Activated CD8-positive, alpha-beta T cell treated with anti-CD3 and anti-CD28 coated beads for 36 hours (primary cell): Measurements from ENCODE around the gene RNASE1. TPM values are rescaled to one million over a fixed set of nuclear protein-coding genes. Genes with fewer than 3 reads are reported as not detected.
"Not testable (repeated sequence)": the region's sequence is repeated elsewhere in the genome, so short reads cannot be mapped to it uniquely, and the experiment has no call there.

Experiments used
- ATAC-seq: fragments of 200-7000 bp; cut with Tn5 transposase; one replicate; pipeline ENCODE4 v1.10.0; 2021; ENCODE audit warnings: mild to moderate bottlenecking, moderate library complexity
- CTCF ChIA-PET: fragments of 350-600 bp; sonication (Branson Sonifier 250); formaldehyde crosslinking; loops from one replicate; lab custom pipeline; 2021; ENCODE audit warnings: antibody characterized with exemption; lab: Charles Lee
- POLR2A ChIA-PET: fragments of 350-600 bp; sonication (Branson Sonifier 250); formaldehyde crosslinking; loops from one replicate; lab custom pipeline; 2021; ENCODE audit warnings: antibody characterized with exemption; lab: Charles Lee
- DNase-seq: peaks from one replicate; pipeline ENCODE4 v3.0.0-alpha.2; 2020
- H3K27ac Mint-ChIP-seq: one replicate; pipeline ENCODE4 v1.8.0; 2021; ENCODE audit warnings: mild to moderate bottlenecking, mixed read lengths
- H3K27me3 Mint-ChIP-seq: one replicate; pipeline ENCODE4 v1.8.0; 2021; ENCODE audit warnings: mixed read lengths
- H3K36me3 Mint-ChIP-seq: one replicate; pipeline ENCODE4 v1.8.0; 2021; ENCODE audit warnings: low read depth, mixed read lengths
- H3K4me1 Mint-ChIP-seq: one replicate; pipeline ENCODE4 v1.8.0; 2021; ENCODE audit warnings: low read depth, mixed read lengths
- H3K4me3 Mint-ChIP-seq: one replicate; pipeline ENCODE4 v1.8.0; 2021; ENCODE audit warnings: mild to moderate bottlenecking, moderate library complexity, mixed read lengths
- H3K9me3 Mint-ChIP-seq: one replicate; pipeline ENCODE4 v1.8.0; 2021; ENCODE audit warnings: mixed read lengths
- intact Hi-C: fragments of 100-400 bp; cut with micrococcal nuclease; formaldehyde crosslinking; loops from one replicate; pipeline ENCODE4 v1.10.0; 2022
- total RNA-seq, 2 experiments: library from RNA; stranded (reverse); gene quantifications; one replicate each; pipeline ENCODE4 v1.2.3, GENCODE V29; 2021
- TF ChIP-seq, protein P1 (sequence below): fragments of 200-600 bp; IDR thresholded peaks from one replicate; pipeline ENCODE4 v1.8.0; 2022; ENCODE audit warnings: antibody characterized with exemption, mild to moderate bottlenecking

The RNASE1 gene
- total RNA-seq, 2 experiments from 2014 or later = not detected

DNA sequence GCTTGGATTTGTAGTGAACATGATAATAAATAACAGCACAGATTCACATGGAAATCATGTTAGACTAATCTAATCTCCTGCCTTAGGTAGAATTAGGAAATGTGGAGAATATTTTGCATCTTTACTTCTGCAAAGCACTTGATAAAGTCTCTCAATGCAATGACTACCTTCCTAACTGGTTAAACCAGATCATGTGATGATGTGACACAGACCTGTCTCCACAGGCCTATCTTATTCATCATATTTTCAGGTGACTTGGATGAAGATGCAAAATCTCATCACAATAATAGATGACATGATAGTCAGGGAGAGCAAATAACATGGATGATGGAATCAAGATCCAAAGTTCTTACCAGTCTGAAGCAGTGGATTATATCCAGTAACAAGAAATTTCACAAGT lies 38.5 kb upstream of the RNASE1 start:
- H3K4me3 Mint-ChIP-seq = no peak overlapping the region
- H3K9me3 Mint-ChIP-seq = no peaks in the 10 kb centered on the region
- no peaks in the 10 kb centered on the region for H3K36me3 Mint-ChIP-seq
- ATAC-seq = no peak
- H3K27me3 Mint-ChIP-seq = peaks cover 5% of the 10 kb centered on the region
- CTCF ChIA-PET = no interaction called here
- H3K27ac Mint-ChIP-seq = no peak overlapping the region
- POLR2A ChIA-PET = no interaction called here
- no peak for DNase-seq
- TF ChIP-seq, protein P1, sequence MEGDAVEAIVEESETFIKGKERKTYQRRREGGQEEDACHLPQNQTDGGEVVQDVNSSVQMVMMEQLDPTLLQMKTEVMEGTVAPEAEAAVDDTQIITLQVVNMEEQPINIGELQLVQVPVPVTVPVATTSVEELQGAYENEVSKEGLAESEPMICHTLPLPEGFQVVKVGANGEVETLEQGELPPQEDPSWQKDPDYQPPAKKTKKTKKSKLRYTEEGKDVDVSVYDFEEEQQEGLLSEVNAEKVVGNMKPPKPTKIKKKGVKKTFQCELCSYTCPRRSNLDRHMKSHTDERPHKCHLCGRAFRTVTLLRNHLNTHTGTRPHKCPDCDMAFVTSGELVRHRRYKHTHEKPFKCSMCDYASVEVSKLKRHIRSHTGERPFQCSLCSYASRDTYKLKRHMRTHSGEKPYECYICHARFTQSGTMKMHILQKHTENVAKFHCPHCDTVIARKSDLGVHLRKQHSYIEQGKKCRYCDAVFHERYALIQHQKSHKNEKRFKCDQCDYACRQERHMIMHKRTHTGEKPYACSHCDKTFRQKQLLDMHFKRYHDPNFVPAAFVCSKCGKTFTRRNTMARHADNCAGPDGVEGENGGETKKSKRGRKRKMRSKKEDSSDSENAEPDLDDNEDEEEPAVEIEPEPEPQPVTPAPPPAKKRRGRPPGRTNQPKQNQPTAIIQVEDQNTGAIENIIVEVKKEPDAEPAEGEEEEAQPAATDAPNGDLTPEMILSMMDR = no peak
- no peaks in the 10 kb centered on the region for H3K4me1 Mint-ChIP-seq
- intact Hi-C loops = no loop called here

DNA sequence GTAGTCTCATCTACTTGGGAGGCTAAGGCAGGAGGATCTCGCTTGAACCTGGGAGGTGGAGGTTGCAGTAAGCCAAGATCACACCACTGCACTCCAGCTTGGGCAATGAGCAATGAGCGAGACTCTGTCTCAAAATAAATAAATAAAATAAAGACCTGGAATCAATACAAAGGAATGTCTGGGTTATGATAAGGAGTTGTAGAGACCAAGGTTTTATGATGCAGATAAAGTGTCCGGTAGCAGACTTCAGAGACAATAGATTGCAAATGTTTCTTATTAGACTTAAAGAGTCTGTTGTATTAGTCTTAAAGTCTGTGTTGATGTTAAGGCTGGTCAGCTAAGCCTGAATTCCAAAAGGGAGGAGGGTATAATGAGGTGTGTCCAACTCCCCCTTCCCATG lies 35.2 kb upstream of the RNASE1 start:
- Mint-ChIP-seq H3K4me3 (no peak overlapping the region), H3K9me3 (no peaks in the 10 kb centered on the region)

DNA sequence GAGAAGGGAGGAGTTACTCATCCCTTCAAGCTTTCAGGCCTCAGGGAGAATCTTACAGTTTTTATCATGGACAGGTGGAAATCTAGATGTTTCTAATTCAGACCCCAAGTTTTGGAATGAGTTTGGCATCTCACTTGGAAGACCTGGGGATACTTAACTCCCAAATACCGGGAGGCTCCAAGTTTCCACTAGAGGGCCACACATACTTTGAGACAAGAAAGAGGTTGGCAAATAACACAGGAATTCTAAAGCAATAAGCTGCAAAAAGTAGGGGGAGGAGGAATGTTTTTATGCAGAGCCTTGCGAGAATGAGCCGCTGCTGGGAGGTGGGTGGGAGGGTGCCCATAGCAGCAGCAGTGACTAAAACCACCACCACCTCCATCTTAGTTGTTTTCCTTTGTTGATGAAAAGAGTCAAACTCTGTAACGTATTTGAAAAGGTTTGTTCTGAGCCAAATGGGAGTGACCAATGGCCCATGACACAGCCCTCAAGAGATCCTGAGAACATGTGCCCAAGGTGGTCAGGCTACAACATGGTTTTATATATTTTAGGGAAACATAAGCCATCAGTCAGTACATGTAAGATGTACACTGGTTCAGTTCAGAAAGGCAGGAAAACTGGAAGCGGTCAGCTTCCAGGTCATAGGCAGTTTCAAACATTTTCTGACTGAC lies 34.2 kb upstream of the RNASE1 start:
- DNase-seq (no peak), ATAC-seq (no peak)
- ChIA-PET CTCF (interaction anchor here (0.7 kb wide), 1 partner anchor 21 kb away, joined by 3 read pairs; no protein-coding TSS in a partner anchor), POLR2A (no interaction called here)
- H3K9me3 Mint-ChIP-seq = no peaks in the 10 kb centered on the region
- H3K27ac Mint-ChIP-seq = no peak overlapping the region
- H3K4me3 Mint-ChIP-seq = no peak overlapping the region
- no peaks in the 10 kb centered on the region for H3K4me1 Mint-ChIP-seq
- no peaks in the 10 kb centered on the region for H3K36me3 Mint-ChIP-seq
- H3K27me3 Mint-ChIP-seq = no peaks in the 10 kb centered on the region
- TF ChIP-seq, protein P1 = no peak
- intact Hi-C loops = no loop called here

More for the DNA sequence above, 35.2 kb upstream of the RNASE1 start:
- intact Hi-C loops = no loop called here
- ATAC-seq (no peak), DNase-seq (no peak)
- TF ChIP-seq, protein P1 = no peak
- CTCF ChIA-PET = no interaction called here
- H3K4me1 Mint-ChIP-seq = no peaks in the 10 kb centered on the region
- H3K27ac Mint-ChIP-seq = no peak overlapping the region
- POLR2A ChIA-PET = no interaction called here
- H3K36me3 Mint-ChIP-seq = no peaks in the 10 kb centered on the region
- no peaks in the 10 kb centered on the region for H3K27me3 Mint-ChIP-seq

DNA sequence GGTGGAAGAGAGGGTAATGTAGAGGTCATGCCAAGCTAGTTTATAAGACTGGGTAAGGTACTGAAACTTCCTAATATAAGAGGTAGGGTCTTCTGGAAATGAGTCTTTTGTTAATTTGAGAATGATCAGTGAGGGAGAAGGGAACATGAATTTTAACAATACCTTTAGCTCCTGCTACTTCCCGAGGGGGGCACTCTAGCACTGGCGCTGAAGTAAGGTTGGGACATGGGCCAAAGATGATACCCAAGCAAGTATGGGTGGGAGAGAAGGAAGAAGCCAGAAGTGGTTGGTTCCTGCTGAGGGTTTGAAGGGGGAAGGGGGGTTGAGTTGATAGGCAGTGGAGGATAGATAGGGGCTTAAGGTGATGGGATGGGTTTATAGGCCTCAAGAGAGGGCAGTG lies 32.3 kb upstream of the RNASE1 start:
- no peaks in the 10 kb centered on the region for H3K9me3 Mint-ChIP-seq
- DNase-seq = no peak
- H3K27ac Mint-ChIP-seq = no peak overlapping the region
- CTCF ChIA-PET = interaction anchor here (0.6 to 1.0 kb wide), 2 partner anchors 23 to 312 kb away, joined by 3 to 4 read pairs; no protein-coding TSS in a partner anchor
- H3K4me1 Mint-ChIP-seq = no peaks in the 10 kb centered on the region
- no peak overlapping the region for H3K4me3 Mint-ChIP-seq
- POLR2A ChIA-PET = no interaction called here
- H3K27me3 Mint-ChIP-seq = no peaks in the 10 kb centered on the region
- intact Hi-C loops = no loop called here
- H3K36me3 Mint-ChIP-seq = no peaks in the 10 kb centered on the region
- ATAC-seq = no peak
- TF ChIP-seq, protein P1 = no peak

DNA sequence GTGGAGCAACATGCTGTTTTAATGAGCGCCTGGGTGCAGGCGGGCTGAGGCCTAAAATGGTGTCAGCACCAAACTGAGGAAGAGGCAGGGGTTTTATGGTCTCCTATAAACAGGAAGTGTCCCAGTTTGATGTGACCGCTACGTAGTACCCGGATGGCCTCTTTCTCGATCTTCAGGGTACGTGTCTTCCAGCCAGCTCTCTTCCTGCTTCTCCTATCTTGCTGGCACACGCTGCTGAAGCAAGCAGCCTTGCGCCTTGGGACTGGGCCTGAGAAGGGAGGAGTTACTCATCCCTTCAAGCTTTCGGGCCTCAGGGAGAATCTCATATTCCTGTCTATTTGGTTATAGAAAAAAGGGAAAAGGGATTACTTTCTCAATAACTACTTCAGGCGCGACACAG lies 28.2 kb upstream of the RNASE1 start:
- Mint-ChIP-seq H3K27me3 (no peaks in the 10 kb centered on the region), H3K36me3 (no peaks in the 10 kb centered on the region), H3K9me3 (peaks cover 1% of the 10 kb centered on the region), H3K27ac (no peak overlapping the region), H3K4me1 (no peaks in the 10 kb centered on the region), H3K4me3 (no peak overlapping the region)
- CTCF ChIA-PET = no interaction called here
- intact Hi-C loops = no loop called here
- ATAC-seq (no peak), DNase-seq (no peak)
- TF ChIP-seq, protein P1 = no peak
- POLR2A ChIA-PET = no interaction called here

DNA sequence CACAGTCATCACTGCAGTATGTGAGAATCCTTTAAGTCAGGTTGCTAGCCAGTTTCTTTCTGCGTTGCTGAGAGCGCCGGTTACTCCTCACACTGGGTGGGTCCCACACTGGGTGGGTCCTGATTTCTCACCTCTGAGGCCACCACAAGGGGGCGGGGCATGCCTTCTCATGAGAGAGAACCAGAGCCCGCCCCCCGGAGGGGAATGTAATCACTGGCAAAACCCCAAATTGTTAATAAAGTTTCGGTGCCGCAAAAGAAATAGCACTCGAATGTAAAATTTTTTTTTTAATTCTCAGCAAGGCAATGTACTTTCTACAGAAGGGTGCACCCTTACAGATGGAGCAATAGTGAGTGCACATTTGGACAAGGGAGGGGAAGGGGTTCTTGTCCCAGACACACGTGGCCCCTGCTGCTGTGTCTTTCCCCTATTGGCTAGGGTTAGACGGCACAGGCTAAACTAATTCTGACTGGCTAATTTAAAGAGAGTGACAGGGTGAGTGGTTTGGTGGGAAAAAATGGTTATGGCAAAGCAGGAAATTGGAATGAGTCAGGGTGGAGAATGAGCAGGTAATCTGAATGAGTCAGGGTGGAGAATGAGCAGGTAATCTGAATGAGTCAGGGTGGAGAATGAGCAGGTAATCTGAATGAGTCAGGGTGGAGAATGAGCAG lies 25.5 kb upstream of the RNASE1 start:
- not testable (repeated sequence) for H3K27ac Mint-ChIP-seq, H3K9me3 Mint-ChIP-seq, H3K4me1 Mint-ChIP-seq

More for the DNA sequence above, 25.5 kb upstream of the RNASE1 start:
- H3K36me3 Mint-ChIP-seq, intact Hi-C loops, H3K4me3 Mint-ChIP-seq, POLR2A ChIA-PET, CTCF ChIA-PET, H3K27me3 Mint-ChIP-seq, ATAC-seq: not testable (repeated sequence)
- DNase-seq = peak; percentile 4
